ENCODE measurements around the gene MEGF6.

GRCh38 chr1:3603571-3604467 is 7.5 kb downstream of the MEGF6 start:
- TF ChIP-seq CTCF (IDR thresholded peaks at IDR 0.05), result no peak
- no peak for TF ChIP-seq EZH2 (IDR thresholded peaks at IDR 0.05; ENCODE audit: borderline replicate concordance, insufficient read depth, low read depth, low read length, poor library complexity, severe bottlenecking)
